ENCODE measurements around the gene MTA1. TPM values are rescaled to one million over a fixed set of nuclear protein-coding genes. Genes with fewer than 3 reads are reported as not detected.

The MTA1 gene
- total and polyA plus RNA-seq, 2 donors from 2014 or later = 30.4 to 112 TPM

DNA sequence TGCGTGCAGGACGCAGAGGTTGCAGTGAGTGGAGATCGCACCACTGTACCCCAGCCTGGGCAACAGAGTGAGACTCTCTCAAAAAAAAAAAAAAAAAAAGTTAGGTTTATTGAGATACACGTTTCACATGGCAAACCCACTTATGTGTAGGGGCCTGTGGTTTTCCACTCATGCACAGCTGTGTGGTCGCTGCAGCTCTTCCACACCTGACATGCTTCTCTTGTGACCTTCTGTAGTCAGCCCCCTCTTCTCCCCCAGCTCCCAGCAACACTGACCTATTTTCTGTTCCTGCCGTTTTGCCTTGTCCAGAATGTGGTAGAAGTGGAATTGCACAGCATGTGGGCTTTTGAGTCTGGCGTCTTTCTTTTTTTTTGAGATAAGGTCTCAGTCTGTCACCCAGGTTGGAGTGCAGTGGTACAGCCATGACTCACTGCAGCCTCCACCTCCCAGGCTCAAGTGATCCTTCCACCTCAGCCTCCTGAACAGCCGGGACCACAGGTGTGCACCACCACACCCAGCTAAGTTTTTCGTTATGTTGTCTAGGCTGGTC is 8.4 kb downstream of the MTA1 start:
- Histone ChIP-seq H3K36me3 (ENCODE audit: control insufficient read depth in 2 of 3, insufficient read depth in 3 of 3, low read length in 3 of 3) (peaks cover 0 to 4% (median 0%) of the 10 kb centered on the region in 3 donors), H3K9ac (ENCODE audit: low read length in 3 of 3) (no peak overlapping the region), H3K27me3 (ENCODE audit: control insufficient read depth, insufficient read depth, low read length) (no peaks in the 10 kb centered on the region), H3K9me3 (ENCODE audit: control insufficient read depth in 2 of 3, insufficient read depth in 1 of 3, low read length in 3 of 3) (peaks cover 0 to 3% (median 0%) of the 10 kb centered on the region in 3 donors), H3K27ac (ENCODE audit: low read depth in 2 of 2, low read length in 2 of 2) (no peak overlapping the region), H3K4me1 (ENCODE audit: control insufficient read depth in 2 of 3, insufficient read depth in 2 of 3, low read depth in 1 of 3, low read length in 3 of 3) (peaks cover 0 to 2% (median 0%) of the 10 kb centered on the region in 3 donors), H3K4me3 (ENCODE audit: low read length in 3 of 3) (no peak overlapping the region)
- DNase-seq (no peak), FAIRE-seq (no peak)
- TF ChIP-seq, protein P1, sequence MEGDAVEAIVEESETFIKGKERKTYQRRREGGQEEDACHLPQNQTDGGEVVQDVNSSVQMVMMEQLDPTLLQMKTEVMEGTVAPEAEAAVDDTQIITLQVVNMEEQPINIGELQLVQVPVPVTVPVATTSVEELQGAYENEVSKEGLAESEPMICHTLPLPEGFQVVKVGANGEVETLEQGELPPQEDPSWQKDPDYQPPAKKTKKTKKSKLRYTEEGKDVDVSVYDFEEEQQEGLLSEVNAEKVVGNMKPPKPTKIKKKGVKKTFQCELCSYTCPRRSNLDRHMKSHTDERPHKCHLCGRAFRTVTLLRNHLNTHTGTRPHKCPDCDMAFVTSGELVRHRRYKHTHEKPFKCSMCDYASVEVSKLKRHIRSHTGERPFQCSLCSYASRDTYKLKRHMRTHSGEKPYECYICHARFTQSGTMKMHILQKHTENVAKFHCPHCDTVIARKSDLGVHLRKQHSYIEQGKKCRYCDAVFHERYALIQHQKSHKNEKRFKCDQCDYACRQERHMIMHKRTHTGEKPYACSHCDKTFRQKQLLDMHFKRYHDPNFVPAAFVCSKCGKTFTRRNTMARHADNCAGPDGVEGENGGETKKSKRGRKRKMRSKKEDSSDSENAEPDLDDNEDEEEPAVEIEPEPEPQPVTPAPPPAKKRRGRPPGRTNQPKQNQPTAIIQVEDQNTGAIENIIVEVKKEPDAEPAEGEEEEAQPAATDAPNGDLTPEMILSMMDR (IDR thresholded peaks at IDR 0.05; ENCODE audit: borderline replicate concordance, extremely low read depth, insufficient read depth) = no peak
- intact Hi-C loops (cut with DNase I) = no loop called here

DNA sequence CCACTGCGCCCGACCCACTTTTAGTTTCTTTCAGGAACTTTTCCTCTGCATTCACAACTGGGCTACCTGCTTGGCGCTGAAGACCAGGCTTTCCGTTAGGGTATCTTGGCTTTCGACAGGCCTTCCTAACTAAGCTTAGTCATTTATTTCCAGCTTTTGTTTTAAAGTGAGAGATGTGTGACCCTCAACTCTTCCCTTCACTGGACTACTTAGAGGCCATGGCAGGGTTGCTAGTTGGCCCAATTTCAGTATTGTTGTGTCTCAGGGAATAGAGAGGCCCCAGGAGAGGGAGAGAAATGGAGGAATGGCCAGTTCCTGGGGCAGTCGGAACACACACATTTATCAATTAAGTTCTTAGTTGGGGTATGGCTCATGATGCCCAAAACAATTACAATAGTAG is 10.4 kb downstream of the MTA1 start:
- no peak overlapping the region for H3K27ac ChIP-seq (ENCODE audit: low read depth in 2 of 2, low read length in 2 of 2)
- DNase-seq (no peak), FAIRE-seq (no peak)
- H3K36me3 ChIP-seq (ENCODE audit: control insufficient read depth in 2 of 3, insufficient read depth in 3 of 3, low read length in 3 of 3) = peaks cover 0 to 4% (median 0%) of the 10 kb centered on the region in 3 donors
- intact Hi-C loops (cut with DNase I) = no loop called here
- no peak overlapping the region for H3K9ac ChIP-seq (ENCODE audit: low read length in 3 of 3)
- H3K4me3 ChIP-seq (ENCODE audit: low read length in 3 of 3) = no peak overlapping the region
- no peaks in the 10 kb centered on the region for H3K27me3 ChIP-seq (ENCODE audit: control insufficient read depth, insufficient read depth, low read length)
- TF ChIP-seq, protein P1 (IDR thresholded peaks at IDR 0.05; ENCODE audit: borderline replicate concordance, extremely low read depth, insufficient read depth) = no peak
- peaks cover 0 to 3% (median 0%) of the 10 kb centered on the region in 3 donors for H3K9me3 ChIP-seq (ENCODE audit: control insufficient read depth in 2 of 3, insufficient read depth in 1 of 3, low read length in 3 of 3)
- H3K4me1 ChIP-seq (ENCODE audit: control insufficient read depth in 2 of 3, insufficient read depth in 2 of 3, low read depth in 1 of 3, low read length in 3 of 3) = peaks cover 0 to 2% (median 0%) of the 10 kb centered on the region in 3 donors

DNA sequence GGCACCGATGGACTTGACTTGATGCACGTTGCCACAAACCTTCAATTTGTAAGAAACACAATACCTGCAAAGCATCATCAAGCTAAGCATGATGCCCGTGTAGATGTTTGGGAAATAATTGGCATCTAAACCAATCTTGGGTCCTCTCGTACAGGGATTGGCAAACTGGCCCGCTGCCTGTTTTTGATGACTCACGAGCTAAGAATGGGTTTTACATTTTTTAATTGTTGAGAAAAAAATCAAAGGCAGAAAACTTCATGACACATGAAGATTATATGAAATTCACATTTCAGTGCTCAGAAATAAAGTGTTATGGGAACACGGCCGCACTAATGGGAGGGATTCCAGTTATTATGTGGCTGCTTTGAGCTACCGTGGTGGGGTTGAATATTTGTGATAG is 10.9 kb downstream of the MTA1 start:
- DNase-seq (no peak), FAIRE-seq (no peak)
- no peak overlapping the region for H3K9ac ChIP-seq (ENCODE audit: low read length in 3 of 3)
- H3K4me3 ChIP-seq (ENCODE audit: low read length in 3 of 3) = no peak overlapping the region
- H3K27ac ChIP-seq (ENCODE audit: low read depth in 2 of 2, low read length in 2 of 2) = no peak overlapping the region
- intact Hi-C loops (cut with DNase I) = no loop called here
- peaks cover 0 to 2% (median 0%) of the 10 kb centered on the region in 3 donors for H3K4me1 ChIP-seq (ENCODE audit: control insufficient read depth in 2 of 3, insufficient read depth in 2 of 3, low read depth in 1 of 3, low read length in 3 of 3)
- TF ChIP-seq, protein P1 (IDR thresholded peaks at IDR 0.05; ENCODE audit: borderline replicate concordance, extremely low read depth, insufficient read depth) = no peak
- H3K9me3 ChIP-seq (ENCODE audit: control insufficient read depth in 2 of 3, insufficient read depth in 1 of 3, low read length in 3 of 3) = peaks cover 0 to 3% (median 0%) of the 10 kb centered on the region in 3 donors
- H3K27me3 ChIP-seq (ENCODE audit: control insufficient read depth, insufficient read depth, low read length) = no peaks in the 10 kb centered on the region
- H3K36me3 ChIP-seq (ENCODE audit: control insufficient read depth in 2 of 3, insufficient read depth in 3 of 3, low read length in 3 of 3) = peaks cover 0 to 4% (median 0%) of the 10 kb centered on the region in 3 donors
